GM19025 (cell line): ENCODE results near the gene EQTN.
"Not testable (repeated sequence)": the region's sequence is repeated elsewhere in the genome, so short reads cannot be mapped to it uniquely, and the experiment has no call there.

Experiments used
- ATAC-seq: cut with Tn5 transposase; IDR thresholded peaks from one replicate; pipeline ENCODE4 v1.9.1; 2021; ENCODE audit warnings: mild to moderate bottlenecking, low read depth, moderate library complexity; ENCODE audit not compliant: unreplicated experiment

The EQTN gene

GRCh38 chr9:27303219-27303618 lies 6.3 kb upstream of the EQTN start:
- no peak for ATAC-seq

GRCh38 chr9:27293996-27294395 lies 3.0 kb downstream of the EQTN start:
- ATAC-seq: no peak

GRCh38 chr9:27292659-27293405 lies 4.1 kb downstream of the EQTN start:
- no peak for ATAC-seq

- ATAC-seq: no peak
These were observed 5.7 kb downstream of the EQTN start for GRCh38 chr9:27291292-27291691.

GRCh38 chr9:27282269-27282668 lies 14.7 kb downstream of the EQTN start:
- ATAC-seq: no peak

DNA sequence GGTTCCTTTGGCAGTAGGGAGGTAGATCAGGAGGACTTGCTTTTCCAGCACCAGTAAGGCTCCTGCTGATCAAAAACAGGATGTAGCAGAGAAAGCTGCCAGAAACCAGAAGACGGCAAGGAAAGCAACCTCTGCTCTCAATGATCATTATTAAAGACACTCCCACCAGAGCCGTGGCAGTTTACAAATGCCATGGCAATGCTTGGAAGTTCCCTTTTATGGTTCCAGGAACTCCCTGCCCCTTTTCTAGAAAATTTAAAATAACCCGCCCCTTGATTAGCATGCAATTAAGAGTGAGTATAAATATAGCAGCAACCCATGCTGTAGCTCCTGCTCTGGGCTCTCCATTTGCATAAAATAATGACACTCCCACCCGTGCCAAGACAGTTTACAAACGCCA lies 16.1 kb downstream of the EQTN start:
- ATAC-seq: no peak

DNA sequence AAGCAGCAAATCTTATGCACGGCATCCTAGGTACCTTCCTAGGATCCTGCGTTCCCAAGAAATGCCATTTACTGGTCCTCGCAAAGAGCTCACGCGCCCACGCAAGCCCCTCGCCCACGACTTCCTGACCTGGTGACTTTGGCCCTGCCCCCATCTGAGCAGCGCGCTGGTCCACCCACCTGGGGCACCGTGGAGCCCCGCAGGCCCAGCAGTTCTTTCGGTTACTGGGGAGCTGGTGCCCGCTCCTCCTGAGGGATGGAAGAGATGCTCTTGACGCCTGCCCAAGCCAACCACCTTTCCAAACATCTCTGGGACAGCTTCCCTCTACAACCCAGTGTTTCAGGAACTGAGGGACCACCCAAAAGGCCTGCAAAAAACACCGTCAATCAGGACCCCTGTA lies 16.7 kb downstream of the EQTN start:
- no peak for ATAC-seq

DNA sequence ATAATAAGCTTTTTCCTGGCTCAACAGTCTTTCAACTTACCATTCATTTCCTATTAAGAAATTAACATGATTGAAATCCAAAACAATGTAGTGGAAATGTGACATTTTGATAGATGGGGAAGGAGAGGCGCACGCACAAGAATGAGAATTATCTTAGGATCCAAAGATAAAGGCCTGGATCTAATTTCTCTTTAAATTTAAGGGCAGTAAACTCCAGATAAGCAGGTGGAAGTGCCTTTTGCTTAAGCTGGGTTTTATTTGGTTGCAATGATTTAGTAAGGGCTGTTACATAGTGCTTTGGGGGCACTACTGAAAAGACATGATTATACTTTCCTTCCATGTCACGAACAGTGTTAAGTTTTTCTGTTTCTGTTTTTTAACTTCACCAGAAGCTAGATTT lies 17.3 kb downstream of the EQTN start:
- no peak for ATAC-seq

- no peak for ATAC-seq
These were observed 18.6 kb downstream of the EQTN start for GRCh38 chr9:27278374-27278773.

DNA sequence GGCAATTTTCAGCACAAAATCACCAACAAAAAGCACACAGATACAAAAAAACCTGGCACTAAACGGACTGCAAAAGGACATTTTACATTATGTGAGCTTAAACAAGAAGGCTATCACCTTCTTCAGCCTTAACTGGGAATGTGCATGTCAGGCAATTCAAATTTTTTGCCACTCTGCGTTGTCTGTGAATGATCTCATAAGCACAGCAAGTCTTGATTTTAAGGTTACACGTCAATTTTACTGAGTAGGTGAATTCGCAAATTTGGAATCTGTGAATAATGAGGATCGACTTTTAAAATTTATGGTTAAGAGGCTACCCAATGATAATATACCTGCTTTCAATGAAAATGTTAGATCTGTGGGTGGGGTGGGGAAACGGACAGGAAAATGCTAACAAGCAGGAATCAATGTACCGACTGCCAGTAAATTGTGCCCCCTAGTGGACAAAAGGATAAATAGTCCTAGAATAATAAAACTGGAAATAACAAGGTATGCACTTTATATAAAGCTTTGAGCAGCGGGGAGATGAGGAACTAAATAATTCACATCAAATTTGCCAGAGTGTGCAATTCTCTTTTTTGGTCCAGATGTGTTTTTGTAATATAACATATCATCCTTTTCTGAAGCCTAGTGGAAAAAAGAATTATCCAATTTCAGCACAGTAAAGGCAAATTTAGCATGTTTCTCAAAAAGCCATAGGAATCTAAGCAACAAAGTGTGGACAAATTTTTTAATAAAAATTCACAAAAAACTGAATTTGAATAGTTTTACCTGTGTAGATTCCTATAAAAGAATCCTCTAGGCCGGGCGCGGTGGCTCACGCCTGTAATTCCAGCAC lies 20.5 kb downstream of the EQTN start:
- ATAC-seq: no peak

- no peak for ATAC-seq
These were observed 23.8 kb downstream of the EQTN start for GRCh38 chr9:27273186-27273585.

DNA sequence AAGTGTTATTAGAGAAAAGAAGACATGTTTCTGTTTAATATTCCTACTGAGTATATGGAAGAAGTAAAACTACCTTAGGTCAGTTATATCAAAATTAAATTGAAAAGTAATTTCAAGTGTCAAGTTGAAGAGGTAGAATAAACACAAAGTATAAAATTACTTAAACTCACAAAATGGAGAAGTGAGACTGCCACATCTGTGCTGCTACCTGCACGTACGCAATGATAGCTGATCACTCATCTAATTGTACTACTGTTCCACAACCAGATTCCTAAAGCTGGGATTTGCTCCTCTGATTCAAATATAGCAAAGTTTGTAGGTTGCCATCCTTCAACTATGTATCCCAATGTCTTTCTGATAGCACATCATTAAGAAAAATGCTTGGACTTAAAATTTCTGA lies 24.8 kb downstream of the EQTN start:
- ATAC-seq: no peak

DNA sequence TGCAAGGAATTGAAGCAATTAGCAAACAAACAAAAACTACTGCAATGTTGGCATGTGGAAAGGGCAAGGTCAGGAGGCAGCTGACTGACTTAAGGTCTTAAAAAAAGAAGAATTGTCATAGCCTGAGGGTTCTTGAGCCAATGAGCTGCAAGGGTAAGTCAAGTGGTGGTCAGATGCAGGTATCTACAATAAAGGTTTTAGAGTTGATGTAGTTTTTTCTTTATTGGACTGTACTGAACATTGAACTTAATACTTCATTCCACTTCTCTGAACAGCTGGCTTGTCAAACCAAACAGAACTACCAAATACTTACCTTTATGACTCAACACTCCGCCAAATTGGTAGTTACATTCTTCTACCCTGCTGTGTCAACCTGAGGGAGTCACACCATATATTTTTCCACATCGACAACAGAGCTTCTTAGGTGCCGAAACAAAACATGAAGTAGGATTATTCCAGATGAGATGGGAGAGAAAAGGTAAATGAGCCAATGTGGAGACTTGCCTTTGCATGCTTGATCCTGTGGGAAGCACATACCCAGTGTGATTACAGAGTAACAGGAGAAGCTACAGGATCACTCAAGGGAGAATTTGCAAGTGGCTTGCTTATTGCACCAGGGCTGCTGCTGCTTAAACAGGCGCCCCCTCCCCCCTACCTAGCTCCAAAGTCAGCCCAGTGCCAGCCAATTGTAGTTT lies 35.3 kb downstream of the EQTN start:
- no peak for ATAC-seq

- ATAC-seq: no peak
These were observed 36.0 kb downstream of the EQTN start for GRCh38 chr9:27260789-27261516.

- no peak for ATAC-seq
These were observed 38.3 kb downstream of the EQTN start for GRCh38 chr9:27258662-27259061.

DNA sequence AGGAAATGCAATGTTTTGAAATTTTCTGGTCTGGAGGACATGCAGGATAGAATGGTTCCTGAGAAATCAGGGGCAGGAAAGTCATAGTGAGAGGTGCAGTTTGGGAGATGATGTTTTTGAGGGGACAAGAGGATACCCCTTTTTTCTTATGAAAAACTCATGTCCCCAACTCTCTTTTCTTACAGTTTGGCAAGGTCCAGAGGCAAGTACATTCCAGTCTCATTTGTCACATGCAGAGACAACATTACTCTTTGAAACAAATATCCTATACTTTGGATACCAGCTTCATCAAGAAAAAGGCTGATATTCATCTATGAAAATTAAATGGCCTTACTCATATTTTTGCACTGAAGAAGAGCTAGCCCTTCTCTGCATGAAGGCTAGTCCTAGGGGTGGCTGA lies 48.2 kb downstream of the EQTN start:
- no peak for ATAC-seq

- peak; percentile 70 for ATAC-seq
These were observed 49.2 kb downstream of the EQTN start for GRCh38 chr9:27247756-27248155.

- ATAC-seq: not testable (repeated sequence)
These were observed 57.3 kb downstream of the EQTN start for GRCh38 chr9:27239648-27240047.
